K562 (cell line): ENCODE results near the gene TNK2. TPM values are rescaled to one million over a fixed set of nuclear protein-coding genes. Genes with fewer than 3 reads are reported as not detected.

Experiments used
- BRD4 ChIP-seq: fragments of 200-600 bp; sonication (generic); IDR thresholded peaks from 2 replicates; pipeline ENCODE4 v1.6.1; 2017; ENCODE audit warnings: inconsistent platforms
- CBX3 ChIP-seq, 2 experiments: IDR thresholded peaks; 1 replicate in 1 of 2; 2 replicates in 1 of 2; pipeline ENCODE4 v1.6.1; 2012; ENCODE audit warnings: inconsistent platforms in 2 of 2, low read length in 2 of 2, borderline replicate concordance in 1 of 2, control low read depth in 1 of 2
- CCNT2 ChIP-seq: IDR thresholded peaks from 2 replicates; pipeline ENCODE4 v1.6.1; 2011; ENCODE audit warnings: borderline replicate concordance, low read depth, mild to moderate bottlenecking, moderate library complexity, mixed read lengths, low read length; ENCODE audit not compliant: insufficient read length; ENCODE audit errors: extremely low read depth
- CHD1 ChIP-seq: fragments of 200-600 bp; sonication (generic); IDR thresholded peaks from one replicate; pipeline ENCODE4 v1.6.1; 2012; ENCODE audit warnings: mild to moderate bottlenecking, moderate library complexity, low read length, inconsistent platforms
- CHD7 ChIP-seq: fragments of 200-600 bp; sonication (generic); IDR thresholded peaks from one replicate; pipeline ENCODE4 v1.6.1; 2012; ENCODE audit warnings: mild to moderate bottlenecking, low read depth, low read length, inconsistent platforms
- HDAC1 ChIP-seq, 2 experiments: fragments of 450-650 bp; IDR thresholded peaks; 2 replicates each; pipeline ENCODE4 v1.6.1; 2016 to 2017; ENCODE audit warnings: inconsistent platforms in 1 of 2, mild to moderate bottlenecking in 1 of 2, moderate library complexity in 1 of 2
- HDAC8 ChIP-seq: fragments of 450-650 bp; IDR thresholded peaks from 2 replicates; pipeline ENCODE4 v1.6.1; 2016; ENCODE audit warnings: mild to moderate bottlenecking, missing genetic modification characterization, moderate library complexity, missing compliant biosample characterization
- MCM2 ChIP-seq: fragments of 450-650 bp; IDR thresholded peaks from 2 replicates; pipeline ENCODE4 v1.6.1; 2017; ENCODE audit warnings: low read depth, mild to moderate bottlenecking
- RBFOX2 ChIP-seq: fragments of 200-400 bp; formaldehyde crosslinking; IDR thresholded peaks from 2 replicates; pipeline ENCODE4 v1.6.1; 2017; ENCODE audit warnings: low read depth, mild to moderate bottlenecking, low read length, moderate library complexity
- RBM15 ChIP-seq: fragments of 200-400 bp; formaldehyde crosslinking; IDR thresholded peaks from 2 replicates; pipeline ENCODE4 v1.6.1; 2018; ENCODE audit warnings: mild to moderate bottlenecking, low read length, moderate library complexity; ENCODE audit not compliant: insufficient read depth
- RBM34 ChIP-seq: fragments of 200-400 bp; formaldehyde crosslinking; IDR thresholded peaks from 2 replicates; pipeline ENCODE4 v1.6.1; 2018; ENCODE audit warnings: low read length, borderline replicate concordance; ENCODE audit not compliant: insufficient read depth
- TAF1 ChIP-seq: IDR thresholded peaks from 2 replicates; pipeline ENCODE4 v1.6.1; 2011; ENCODE audit warnings: mild to moderate bottlenecking, low read length, moderate library complexity; ENCODE audit not compliant: insufficient read depth, control insufficient read depth, severe bottlenecking; ENCODE audit errors: extremely low read depth
- TRIM28 ChIP-seq: fragments of 450-650 bp; IDR thresholded peaks from 2 replicates; pipeline ENCODE4 v1.6.1; 2017
- ZBTB33 ChIP-seq: sonication (generic); formaldehyde crosslinking; IDR thresholded peaks from 2 replicates; pipeline ENCODE4 v1.8.1; 2023; ENCODE audit warnings: mild to moderate bottlenecking, missing genetic modification reagents
- polyA plus RNA-seq, 8 experiments: library from polyadenylated mRNA; depleted of rRNA in 4 of 8; stranded (reverse) in 5 of 8; unstranded in 3 of 8; fragments of >200 nt; fragmentation: Nextera tagmentation in 2 of 8; fragmentation: Illumina TruSeq in 1 of 8; extraction: Ambion mirVana in 2 of 8; extraction: Trizol in 1 of 8; gene quantifications; 2 replicates each; pipeline versions ENCODE4 v1.2.1 to v1.2.3, GENCODE V29; 2011 to 2014; ENCODE audit warnings: inconsistent platforms in 1 of 8, missing spikeins in 1 of 8
- total RNA-seq, 7 experiments: library from RNA; depleted of rRNA in 6 of 7; stranded (reverse); fragments of >200 nt in 6 of 7; fragmentation: Illumina TruSeq in 2 of 7; extraction: Trizol in 2 of 7; gene quantifications; 2 replicates each; pipeline versions ENCODE4 v1.2.1 to v1.2.3, GENCODE V29; 2011 to 2021; ENCODE audit warnings: low replicate concordance in 1 of 7

Gene TNK2
- total and polyA plus RNA-seq, 9 of the 15 experiments (the other 6 are each of a cell fraction or from before 2014, with no cell fraction given): 0.03 to 33.8 (median 6.5) TPM

- TF ChIP-seq BRD4 (0 out of 2 replicates have a peak, but pooled peaks have one; percentile 44), RBM15 (no peak), ZBTB33 (CRISPR knock-in tag) (no peak), CBX3 (IDR thresholded peaks at IDR 0.05; ENCODE audit: borderline replicate concordance in 1 of 2, low read length in 2 of 2) (0 out of 3 replicates have a peak, but pooled peaks of 1 of the 2 experiments have one; percentile 26), HDAC1 (IDR thresholded peaks at IDR 0.05) (peak in 1 of 2 experiments; percentile 50; a peak in 2 of 4 replicates), CCNT2 (no peak), TAF1 (peak; percentile 42), CHD1 (peak; percentile 9), MCM2 (no peak), RBM34 (no peak), HDAC8 (tag) (no peak), TRIM28 (no peak), CHD7 (peak; percentile 94), RBFOX2 (no peak)
These were observed 11.8 kb downstream of the TNK2 start (continued) for GRCh38 chr3:195896361-195897080.
